B cell (primary cell): ENCODE measurements around the gene OR5B12. TPM values are rescaled to one million over a fixed set of nuclear protein-coding genes. Genes with fewer than 3 reads are reported as not detected.

Experiments
- ATAC-seq: fragments of 200-7000 bp; cut with Tn5 transposase; one replicate; pipeline ENCODE4 v1.10.0; 2021; ENCODE audit warnings: low read depth, mild to moderate bottlenecking, moderate number of reproducible peaks, moderate library complexity
- CTCF ChIA-PET: fragments of 350-600 bp; sonication (Branson Sonifier 250); formaldehyde crosslinking; loops from one replicate; lab custom pipeline; 2021; ENCODE audit warnings: antibody characterized with exemption, inconsistent platforms; lab: Charles Lee
- POLR2A ChIA-PET: fragments of 350-600 bp; sonication (Branson Sonifier 250); formaldehyde crosslinking; loops from one replicate; lab custom pipeline; 2021; ENCODE audit warnings: antibody characterized with exemption; lab: Charles Lee
- DNase-seq: peaks from one replicate; pipeline ENCODE4 v3.0.0; 2013
- H2AFZ ChIP-seq: 2 replicates; pipeline ENCODE4 v1.6.1; 2012; ENCODE audit warnings: mild to moderate bottlenecking, low read depth, low read length; ENCODE audit not compliant: insufficient read depth, poor library complexity, severe bottlenecking
- H3K27ac ChIP-seq, 2 donors: 1 replicate in 1 of 2; 2 replicates in 1 of 2; pipeline ENCODE4 v1.5.1; 2012 to 2013; ENCODE audit warnings: low read length in 2 of 2, mild to moderate bottlenecking in 2 of 2, moderate library complexity in 1 of 2
- H3K27me3 ChIP-seq, 4 experiments: fragments of 200-600 bp in 1 of 4; sonication (generic) in 1 of 4; replicated peaks in 1 of 4; 1 replicate in 2 of 4; 2 replicates in 2 of 4; pipeline versions ENCODE4 v1.6.1 to v1.7.0; 2013 to 2016; ENCODE audit warnings: low read length in 3 of 4, mild to moderate bottlenecking in 2 of 4, mixed read lengths in 1 of 4, moderate library complexity in 1 of 4; ENCODE audit not compliant: insufficient read depth in 4 of 4, control insufficient read depth in 3 of 4; ENCODE audit errors: control extremely low read depth in 1 of 4
- H3K36me3 ChIP-seq, 2 experiments: replicated peaks in 1 of 2; 1 replicate in 1 of 2; 2 replicates in 1 of 2; pipeline versions ENCODE4 v1.6.1 to v1.7.1; 2013; ENCODE audit warnings: low read length in 1 of 2; ENCODE audit not compliant: insufficient read depth in 2 of 2, control insufficient read depth in 1 of 2; ENCODE audit errors: control extremely low read depth in 1 of 2, extremely low read depth in 1 of 2
- H3K4me1 ChIP-seq, 2 donors: fragments of 200-600 bp in 1 of 2; sonication (generic) in 1 of 2; 1 replicate in 1 of 2; 2 replicates in 1 of 2; pipeline versions ENCODE4 v1.5.1 to v1.6.1; 2013 to 2017; ENCODE audit warnings: low read length in 2 of 2; ENCODE audit not compliant: control insufficient read depth in 2 of 2, insufficient read depth in 2 of 2
- H3K4me2 ChIP-seq: replicated peaks from 2 replicates; pipeline ENCODE3; 2012; ENCODE audit warnings: mild to moderate bottlenecking, low read depth, low read length; ENCODE audit not compliant: poor library complexity, severe bottlenecking
- H3K4me3 ChIP-seq, 5 experiments: fragments of 200-600 bp in 1 of 5; sonication (generic) in 1 of 5; 1 replicate in 3 of 5; 2 replicates in 2 of 5; pipeline versions ENCODE4 v1.5.1 to v1.7.0; 2011 to 2016; ENCODE audit warnings: low read length in 4 of 5, mild to moderate bottlenecking in 4 of 5, low read depth in 2 of 5, control low read depth in 1 of 5, moderate library complexity in 1 of 5; ENCODE audit not compliant: insufficient read depth in 1 of 5; ENCODE audit errors: control extremely low read depth in 1 of 5, extremely low read depth in 1 of 5
- H3K79me2 ChIP-seq: fragments of 200-600 bp; sonication (generic); one replicate; pipeline ENCODE4 v1.6.0; 2016; ENCODE audit warnings: low read length; ENCODE audit not compliant: control insufficient read depth, insufficient read depth
- H3K9ac ChIP-seq: fragments of 200-600 bp; sonication (generic); 2 replicates; pipeline ENCODE4 v1.6.1; 2017; ENCODE audit warnings: mild to moderate bottlenecking, low read length, moderate library complexity
- H3K9me3 ChIP-seq, 3 donors: one replicate each; pipeline versions ENCODE4 v1.6.1 to v1.7.1; 2013; ENCODE audit warnings: low read length in 2 of 3; ENCODE audit not compliant: control insufficient read depth in 2 of 3, insufficient read depth in 1 of 3; ENCODE audit errors: control extremely low read depth in 1 of 3
- H4K20me1 ChIP-seq: 2 replicates; pipeline ENCODE4 v1.6.0; 2012; ENCODE audit warnings: mild to moderate bottlenecking, low read length; ENCODE audit not compliant: insufficient read depth, control insufficient read depth, poor library complexity, severe bottlenecking
- H3K27ac Mint-ChIP-seq: one replicate; pipeline ENCODE4 v1.8.0; 2021; ENCODE audit warnings: mixed read lengths
- H3K27me3 Mint-ChIP-seq: one replicate; pipeline ENCODE4 v1.8.0; 2021; ENCODE audit warnings: mixed read lengths
- H3K4me1 Mint-ChIP-seq: one replicate; pipeline ENCODE4 v1.8.0; 2021; ENCODE audit warnings: mixed read lengths
- H3K4me3 Mint-ChIP-seq: one replicate; pipeline ENCODE4 v1.8.0; 2021; ENCODE audit warnings: mixed read lengths
- H3K9me3 Mint-ChIP-seq: one replicate; pipeline ENCODE4 v1.8.0; 2022; ENCODE audit warnings: mixed read lengths; ENCODE audit not compliant: insufficient read depth
- CTCF ChIP-seq: fragments of 200-600 bp; IDR thresholded peaks from one replicate; pipeline ENCODE4 v1.8.0; 2022; ENCODE audit warnings: antibody characterized with exemption, mild to moderate bottlenecking
- EZH2 ChIP-seq: IDR thresholded peaks from 2 replicates; pipeline ENCODE4 v1.6.1; 2012; ENCODE audit warnings: borderline replicate concordance, low read depth, mild to moderate bottlenecking, moderate library complexity, low read length; ENCODE audit not compliant: insufficient read depth, poor library complexity, severe bottlenecking
- WGBS: methylation state at CpG from one replicate; pipeline ENCODE4 v1.1.5; 2013; ENCODE audit warnings: missing lambda C conversion rate; ENCODE audit not compliant: insufficient coverage; 5-methylcytosine and 5-hydroxymethylcytosine counted together
- intact Hi-C: fragments of 100-400 bp; cut with micrococcal nuclease; formaldehyde crosslinking; loops from one replicate; pipeline ENCODE4 v1.10.0; 2022
- polyA minus RNA-seq: library from RNA; depleted of rRNA, polyadenylated mRNA; stranded (reverse); fragments of >200 nt; gene quantifications from 2 replicates; pipeline ENCODE4 v1.2.3, GENCODE V29; 2012
- polyA plus RNA-seq: library from polyadenylated mRNA; depleted of rRNA; stranded (reverse); fragments of >200 nt; gene quantifications from 2 replicates; pipeline ENCODE4 v1.2.3, GENCODE V29; 2012
- total RNA-seq, 2 donors: library from RNA; stranded (reverse); fragments of 120-200 nt in 1 of 2; gene quantifications; 1 replicate in 1 of 2; 2 replicates in 1 of 2; pipeline versions ENCODE4 v1.2.3 to v1.2.4, GENCODE V29; 2013 to 2022

Gene OR5B12
- not detected in 2 replicates for total RNA-seq
- total RNA-seq (2013): not detected
- polyA plus RNA-seq: not detected in 2 replicates
- not detected in 2 replicates for polyA minus RNA-seq

DNA sequence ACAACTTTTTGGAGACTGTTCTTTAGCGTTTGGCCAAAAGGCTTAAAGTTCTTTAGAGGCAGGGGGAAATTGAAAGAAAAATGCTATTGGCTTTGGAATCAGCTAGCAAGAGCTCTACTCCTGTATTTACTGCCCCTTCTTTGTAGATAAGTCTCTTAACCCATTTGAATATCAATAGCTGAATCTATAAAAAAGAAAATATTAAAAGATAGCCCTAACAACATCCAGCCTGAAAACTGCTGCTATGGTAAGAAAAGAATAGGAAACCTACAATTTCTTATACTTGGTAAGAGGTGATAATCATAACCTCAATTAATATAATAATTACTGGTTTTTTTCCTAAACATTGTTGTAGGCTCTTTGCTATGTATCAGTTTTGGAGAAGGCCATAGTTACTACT is at the start of gene OR5B12:
TSS of gene OR5B12 (minus strand) at position 101 of the 400 bp plus-strand sequence. CDS start 2,085 bp downstream, outside the sequence.
- Histone ChIP-seq H3K4me3 (no peak within 1 kb of the TSS), H3K4me2 (no peak within 1 kb of the TSS), H2AFZ (no peak within 1 kb of the TSS), H3K9me3 (peaks cover 0 to 18% (median 0%) of the 10 kb centered on the region in 3 donors), H3K27ac (no peak within 1 kb of the TSS), H3K79me2 (no peaks in the 10 kb centered on the region), H3K4me1 (no peaks in the 10 kb centered on the region), H3K36me3 (no peaks in the 10 kb centered on the region), H3K9ac (no peak within 1 kb of the TSS), H3K27me3 (peaks cover 0 to 6% (median 0%) of the 10 kb centered on the region in 4 experiments), H4K20me1 (no peaks in the 10 kb centered on the region)
- Mint-ChIP-seq H3K9me3 (peaks cover 2% of the 10 kb centered on the region), H3K4me3 (no peak within 1 kb of the TSS), H3K27me3 (peaks cover 29% of the 10 kb centered on the region), H3K27ac (no peak within 1 kb of the TSS), H3K4me1 (no peaks in the 10 kb centered on the region)
- WGBS: no CpG with 5 or more reads among the region's 1 CpG
- ATAC-seq (no peak), DNase-seq (no peak)
- ChIA-PET CTCF (no interaction called here), POLR2A (no interaction called here)
- intact Hi-C loops: no loop called here
- no peak for TF ChIP-seq EZH2
- TF ChIP-seq CTCF: no peak

DNA sequence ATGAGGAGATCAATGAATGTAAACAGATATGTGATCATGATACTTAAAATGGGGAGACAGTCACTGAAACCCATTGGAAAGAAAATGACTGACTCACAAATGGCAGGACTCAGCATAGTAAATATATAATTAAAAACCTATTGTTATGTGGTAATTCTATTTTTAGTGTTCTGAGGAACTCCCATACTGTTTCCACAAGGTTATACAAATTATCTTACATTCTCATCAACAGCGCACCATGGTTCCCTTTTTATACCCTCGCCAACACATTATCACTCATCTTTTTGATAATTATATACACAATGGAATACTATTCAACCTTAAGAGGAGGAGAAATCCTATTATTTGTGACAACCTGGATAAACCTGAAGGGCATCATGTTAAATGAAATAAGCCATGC is 48.8 kb upstream of the OR5B12 start:
- Mint-ChIP-seq H3K9me3 (no peaks in the 10 kb centered on the region), H3K4me3 (no peak overlapping the region), H3K4me1 (no peaks in the 10 kb centered on the region), H3K27ac (no peak overlapping the region), H3K27me3 (no peaks in the 10 kb centered on the region)
- ChIA-PET POLR2A (no interaction called here), CTCF (no interaction called here)
- H3K4me3 ChIP-seq: no peak overlapping the region
- H3K36me3 ChIP-seq: no peaks in the 10 kb centered on the region
- no peak overlapping the region for H3K9ac ChIP-seq
- H3K79me2 ChIP-seq: no peaks in the 10 kb centered on the region
- TF ChIP-seq CTCF (no peak), EZH2 (no peak)
- no peaks in the 10 kb centered on the region for H3K4me1 ChIP-seq
- no peak overlapping the region for H3K4me2 ChIP-seq
- no peaks in the 10 kb centered on the region for H4K20me1 ChIP-seq
- no peaks in the 10 kb centered on the region for H3K9me3 ChIP-seq
- no CpG with 5 or more reads among the region's 2 CpGs for WGBS
- DNase-seq: no peak
- no peaks in the 10 kb centered on the region for H3K27me3 ChIP-seq
- ATAC-seq: no peak
- intact Hi-C loops: no loop called here
- H2AFZ ChIP-seq: no peak overlapping the region
- no peak overlapping the region for H3K27ac ChIP-seq
